Neutrophil (primary cell): ENCODE measurements around the gene TAS2R43.
"Not testable (repeated sequence)": the region's sequence is repeated elsewhere in the genome, so short reads cannot be mapped to it uniquely, and the experiment has no call there.

ENCODE experiments used
- H3K27ac ChIP-seq: fragments of 200-600 bp; sonication (generic); 2 replicates; pipeline ENCODE4 v1.5.1; 2016; ENCODE audit warnings: mild to moderate bottlenecking, moderate library complexity
- H3K27me3 ChIP-seq: fragments of 200-600 bp; sonication (generic); 2 replicates; pipeline ENCODE4 v1.6.0; 2016; ENCODE audit warnings: mild to moderate bottlenecking
- H3K36me3 ChIP-seq: fragments of 200-600 bp; sonication (generic); 2 replicates; pipeline ENCODE4 v1.5.1; 2017
- H3K4me1 ChIP-seq, 2 experiments: fragments of 200-600 bp in 1 of 2; sonication (generic) in 1 of 2; 1 replicate in 1 of 2; 2 replicates in 1 of 2; pipeline versions ENCODE4 v1.5.1 to v1.6.1; 2013 to 2016; ENCODE audit warnings: low read depth in 1 of 2, low read length in 1 of 2, mild to moderate bottlenecking in 1 of 2, moderate library complexity in 1 of 2; ENCODE audit not compliant: control insufficient read depth in 1 of 2, insufficient read depth in 1 of 2
- H3K4me3 ChIP-seq, 2 experiments: fragments of 200-600 bp in 1 of 2; sonication (generic) in 1 of 2; 1 replicate in 1 of 2; 2 replicates in 1 of 2; pipeline ENCODE4 v1.5.1; 2013 to 2016; ENCODE audit warnings: low read depth in 1 of 2, low read length in 1 of 2, mild to moderate bottlenecking in 1 of 2, moderate library complexity in 1 of 2
- H3K9me3 ChIP-seq: fragments of 200-600 bp; sonication (generic); 2 replicates; pipeline ENCODE4 v1.5.1; 2016
- TF ChIP-seq, protein P1 (sequence below): fragments of 200-600 bp; sonication (generic); IDR thresholded peaks from 2 replicates; pipeline ENCODE4 v1.5.1; 2016; ENCODE audit warnings: antibody characterized with exemption

Gene TAS2R43

DNA sequence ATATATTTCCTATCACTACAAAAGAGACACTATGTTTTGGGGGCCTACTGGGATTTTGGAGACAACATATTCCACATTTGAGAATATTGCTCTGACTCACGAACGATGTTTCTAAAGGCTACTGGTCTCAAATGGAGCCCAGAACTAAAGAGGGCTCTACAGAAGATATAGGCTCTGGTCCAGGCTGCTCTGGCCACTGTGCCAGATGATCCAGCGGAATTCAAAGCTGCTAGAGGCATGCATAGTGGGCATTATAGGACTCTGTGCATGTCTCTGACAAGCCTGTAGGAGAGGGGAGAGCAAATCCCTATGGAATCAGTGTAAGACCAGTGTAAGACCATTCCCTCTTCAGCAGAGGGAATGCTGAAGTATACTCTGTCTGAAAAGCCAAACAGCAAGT, 38.3 kb upstream of the TAS2R43 start:
- Histone ChIP-seq H3K9me3 (no peaks in the 10 kb centered on the region), H3K36me3 (no peaks in the 10 kb centered on the region), H3K4me3 (no peak overlapping the region), H3K4me1 (no peaks in the 10 kb centered on the region), H3K27me3 (no peaks in the 10 kb centered on the region), H3K27ac (no peak overlapping the region)
- TF ChIP-seq, protein P1, sequence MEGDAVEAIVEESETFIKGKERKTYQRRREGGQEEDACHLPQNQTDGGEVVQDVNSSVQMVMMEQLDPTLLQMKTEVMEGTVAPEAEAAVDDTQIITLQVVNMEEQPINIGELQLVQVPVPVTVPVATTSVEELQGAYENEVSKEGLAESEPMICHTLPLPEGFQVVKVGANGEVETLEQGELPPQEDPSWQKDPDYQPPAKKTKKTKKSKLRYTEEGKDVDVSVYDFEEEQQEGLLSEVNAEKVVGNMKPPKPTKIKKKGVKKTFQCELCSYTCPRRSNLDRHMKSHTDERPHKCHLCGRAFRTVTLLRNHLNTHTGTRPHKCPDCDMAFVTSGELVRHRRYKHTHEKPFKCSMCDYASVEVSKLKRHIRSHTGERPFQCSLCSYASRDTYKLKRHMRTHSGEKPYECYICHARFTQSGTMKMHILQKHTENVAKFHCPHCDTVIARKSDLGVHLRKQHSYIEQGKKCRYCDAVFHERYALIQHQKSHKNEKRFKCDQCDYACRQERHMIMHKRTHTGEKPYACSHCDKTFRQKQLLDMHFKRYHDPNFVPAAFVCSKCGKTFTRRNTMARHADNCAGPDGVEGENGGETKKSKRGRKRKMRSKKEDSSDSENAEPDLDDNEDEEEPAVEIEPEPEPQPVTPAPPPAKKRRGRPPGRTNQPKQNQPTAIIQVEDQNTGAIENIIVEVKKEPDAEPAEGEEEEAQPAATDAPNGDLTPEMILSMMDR: no peak

DNA sequence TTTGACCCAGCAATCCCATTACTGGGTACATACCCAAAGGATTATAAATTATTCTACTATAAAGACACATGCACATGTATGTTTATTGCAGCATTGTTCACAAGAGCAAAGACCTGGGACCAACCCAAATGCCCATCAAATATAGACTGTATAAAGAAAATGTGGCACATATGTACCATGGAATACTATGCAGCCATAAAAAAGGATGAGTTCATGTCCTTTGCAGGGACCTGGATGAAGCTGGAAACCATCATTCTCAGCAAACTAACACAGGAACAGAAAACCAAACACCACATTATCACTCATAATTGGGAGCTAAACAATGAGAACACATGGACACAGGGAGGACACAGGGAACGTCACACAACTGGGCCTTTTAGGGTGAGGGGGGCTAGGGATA, 22.0 kb upstream of the TAS2R43 start:
- not testable (repeated sequence) for H3K27ac ChIP-seq, H3K9me3 ChIP-seq, H3K27me3 ChIP-seq, H3K4me1 ChIP-seq, H3K36me3 ChIP-seq, H3K4me3 ChIP-seq

DNA sequence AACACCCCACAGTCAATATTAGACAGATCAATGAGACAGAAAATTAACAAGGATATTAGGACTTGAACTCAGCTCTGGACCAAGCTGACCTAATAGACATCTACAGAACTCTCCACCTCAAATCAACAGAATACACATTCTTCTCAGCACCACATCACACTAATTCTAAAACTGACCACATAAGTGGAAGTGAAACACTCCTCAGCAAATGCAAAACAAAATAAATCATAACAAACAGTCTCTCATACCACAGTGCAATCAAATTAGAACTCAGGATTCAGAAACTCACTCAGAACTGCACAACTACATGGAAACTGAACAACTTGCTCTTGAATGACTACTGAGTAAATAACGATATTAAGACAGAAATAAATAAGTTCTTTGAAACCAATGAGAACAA, 19.1 kb upstream of the TAS2R43 start:
- not testable (repeated sequence) for H3K36me3 ChIP-seq, H3K9me3 ChIP-seq, H3K4me1 ChIP-seq, H3K27me3 ChIP-seq, H3K4me3 ChIP-seq, H3K27ac ChIP-seq

DNA sequence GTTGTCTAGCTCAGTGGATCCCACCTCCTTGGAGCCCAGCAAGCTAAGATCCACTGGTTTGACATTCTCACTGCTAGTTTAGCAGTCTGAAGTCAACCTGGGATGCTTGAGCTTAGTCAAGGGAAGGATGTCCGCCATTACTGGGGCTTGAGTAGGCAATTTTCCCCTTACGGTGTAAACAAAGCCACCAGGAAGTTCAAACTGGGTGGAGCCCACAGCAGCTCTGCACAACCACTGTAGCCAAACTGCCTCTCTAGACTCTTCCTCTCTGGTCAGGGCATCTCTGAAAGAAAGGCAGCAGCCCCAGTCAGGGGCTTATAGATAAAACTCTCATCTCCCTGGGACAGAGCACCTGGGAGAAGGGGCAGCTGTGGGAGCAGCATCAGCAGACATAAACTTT, 16.7 kb upstream of the TAS2R43 start:
- no peaks in the 10 kb centered on the region for H3K9me3 ChIP-seq
- TF ChIP-seq, protein P1: no peak
- no peaks in the 10 kb centered on the region for H3K27me3 ChIP-seq
- no peaks in the 10 kb centered on the region for H3K36me3 ChIP-seq
- no peak overlapping the region for H3K4me3 ChIP-seq
- H3K4me1 ChIP-seq: no peaks in the 10 kb centered on the region
- H3K27ac ChIP-seq: no peak overlapping the region

DNA sequence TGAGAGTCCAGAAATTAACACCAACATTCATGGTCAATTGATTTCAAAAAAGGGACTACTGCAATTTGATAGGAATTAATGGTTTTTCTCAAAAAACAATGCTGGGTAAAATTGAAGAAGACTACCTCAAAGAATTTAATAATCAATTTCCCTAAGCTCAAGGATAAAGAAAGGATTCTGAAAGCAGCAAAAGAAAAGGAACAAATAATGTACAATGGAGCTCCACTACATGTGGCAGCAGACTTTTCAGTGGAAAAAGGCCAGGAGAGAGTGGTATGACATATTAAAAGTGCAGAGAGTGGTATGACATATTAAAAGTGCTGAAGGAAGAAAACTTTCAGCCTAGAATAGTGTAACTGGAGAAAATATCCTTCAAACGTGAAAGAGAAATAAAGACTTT, 15.6 kb upstream of the TAS2R43 start:
- Histone ChIP-seq H3K27me3 (no peaks in the 10 kb centered on the region), H3K4me3 (no peak overlapping the region), H3K27ac (no peak overlapping the region), H3K9me3 (no peaks in the 10 kb centered on the region), H3K4me1 (no peaks in the 10 kb centered on the region), H3K36me3 (no peaks in the 10 kb centered on the region)
- TF ChIP-seq, protein P1: no peak

DNA sequence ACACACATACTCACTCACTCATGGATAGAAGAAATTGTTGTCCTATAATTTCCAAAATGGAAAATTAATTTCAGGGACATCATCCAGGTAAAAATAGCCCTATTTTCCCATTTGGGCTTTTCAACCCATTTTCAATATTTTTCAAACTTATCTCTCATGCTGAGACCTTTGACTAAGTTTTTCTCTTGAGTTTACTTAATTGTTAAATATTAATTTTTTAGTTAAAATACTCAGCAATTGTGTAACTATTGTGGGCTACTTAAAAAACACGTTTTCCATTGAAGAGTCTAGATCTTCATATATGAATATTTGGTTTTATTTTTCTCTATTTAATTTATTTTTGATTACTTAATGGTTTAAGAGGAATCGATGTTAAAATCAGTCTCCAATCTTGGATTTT, 14.2 kb upstream of the TAS2R43 start:
- no peaks in the 10 kb centered on the region for H3K36me3 ChIP-seq
- H3K27me3 ChIP-seq: no peaks in the 10 kb centered on the region
- TF ChIP-seq, protein P1: no peak
- H3K27ac ChIP-seq: no peak overlapping the region
- H3K9me3 ChIP-seq: no peaks in the 10 kb centered on the region
- H3K4me1 ChIP-seq: no peaks in the 10 kb centered on the region
- H3K4me3 ChIP-seq: no peak overlapping the region

GRCh38 chr12:11105546-11105945, 13.4 kb upstream of the TAS2R43 start:
- H3K27ac ChIP-seq: no peak overlapping the region
- H3K36me3 ChIP-seq: no peaks in the 10 kb centered on the region
- no peak overlapping the region for H3K4me3 ChIP-seq
- no peaks in the 10 kb centered on the region for H3K9me3 ChIP-seq
- H3K27me3 ChIP-seq: no peaks in the 10 kb centered on the region
- TF ChIP-seq, protein P1: no peak
- no peaks in the 10 kb centered on the region for H3K4me1 ChIP-seq

GRCh38 chr12:11094910-11095309, 2.8 kb upstream of the TAS2R43 start:
- H3K27ac ChIP-seq, H3K4me3 ChIP-seq, H3K9me3 ChIP-seq, H3K36me3 ChIP-seq, H3K27me3 ChIP-seq, H3K4me1 ChIP-seq: not testable (repeated sequence)
